H9 (cell line): Measurements from ENCODE around the gene MYBPC2. TPM values are rescaled to one million over a fixed set of nuclear protein-coding genes. Genes with fewer than 3 reads are reported as not detected.

Experiments
- DNase-seq: peaks from one replicate; pipeline ENCODE4 v3.0.0-alpha.2; 2017
- H2AFZ ChIP-seq: one replicate; pipeline ENCODE4 v1.6.1; 2013; ENCODE audit warnings: mild to moderate bottlenecking, low read length, control low read depth, moderate library complexity
- H2AK5ac ChIP-seq: 2 replicates; pipeline ENCODE4 v1.6.1; 2013; ENCODE audit warnings: low read length, control low read depth, mixed read lengths; ENCODE audit not compliant: insufficient read length
- H2BK120ac ChIP-seq: one replicate; pipeline ENCODE4 v1.6.1; 2013; ENCODE audit warnings: low read depth, mild to moderate bottlenecking, low read length, control low read depth, inconsistent platforms; ENCODE audit not compliant: poor library complexity, severe bottlenecking
- H2BK12ac ChIP-seq: 2 replicates; pipeline ENCODE4 v1.6.1; 2013; ENCODE audit warnings: low read length, control low read depth, mixed read lengths, low read depth; ENCODE audit not compliant: insufficient read length
- H2BK15ac ChIP-seq: 2 replicates; pipeline ENCODE4 v1.6.1; 2013; ENCODE audit warnings: low read depth, low read length, control low read depth
- H2BK20ac ChIP-seq: one replicate; pipeline ENCODE4 v1.6.1; 2013; ENCODE audit warnings: low read depth, mild to moderate bottlenecking, low read length, control low read depth, inconsistent platforms; ENCODE audit not compliant: poor library complexity, severe bottlenecking
- H2BK5ac ChIP-seq: 2 replicates; pipeline ENCODE4 v1.6.1; 2013; ENCODE audit warnings: low read length, control low read depth, mixed read lengths; ENCODE audit not compliant: insufficient read length
- H3K14ac ChIP-seq: 2 replicates; pipeline ENCODE4 v1.6.1; 2013; ENCODE audit warnings: low read length, control low read depth; ENCODE audit not compliant: insufficient read depth
- H3K18ac ChIP-seq: 2 replicates; pipeline ENCODE4 v1.6.1; 2013; ENCODE audit warnings: low read depth, mild to moderate bottlenecking, mixed read lengths, low read length, control low read depth; ENCODE audit not compliant: insufficient read length
- H3K23ac ChIP-seq: 2 replicates; pipeline ENCODE4 v1.6.1; 2013; ENCODE audit warnings: low read length, control low read depth, mixed read lengths, low read depth; ENCODE audit not compliant: insufficient read length
- H3K23me2 ChIP-seq: 2 replicates; pipeline ENCODE4 v1.6.1; 2013; ENCODE audit warnings: low read depth, mild to moderate bottlenecking, mixed read lengths, low read length, control low read depth; ENCODE audit not compliant: insufficient read length, poor library complexity, severe bottlenecking
- H3K27ac ChIP-seq: 2 replicates; pipeline ENCODE4 v1.5.1; 2013; ENCODE audit warnings: low read length, control low read depth, mixed read lengths, low read depth; ENCODE audit not compliant: insufficient read length
- H3K27me3 ChIP-seq: 2 replicates; pipeline ENCODE4 v1.6.1; 2013; ENCODE audit warnings: low read length, control low read depth, inconsistent platforms; ENCODE audit not compliant: insufficient read depth
- H3K4ac ChIP-seq: 2 replicates; pipeline ENCODE4 v1.6.1; 2013; ENCODE audit warnings: low read depth, mild to moderate bottlenecking, control low read depth, inconsistent platforms, low read length, moderate library complexity
- H3K4me1 ChIP-seq: 2 replicates; pipeline ENCODE4 v1.6.1; 2013; ENCODE audit warnings: low read length, control low read depth, inconsistent platforms; ENCODE audit not compliant: insufficient read depth
- H3K4me2 ChIP-seq: 2 replicates; pipeline ENCODE4 v1.6.1; 2013; ENCODE audit warnings: low read length, control low read depth, mixed read lengths; ENCODE audit not compliant: insufficient read length, insufficient read depth
- H3K56ac ChIP-seq: 2 replicates; pipeline ENCODE4 v1.6.1; 2013; ENCODE audit warnings: low read depth, mild to moderate bottlenecking, mixed read lengths, low read length, control low read depth; ENCODE audit not compliant: insufficient read length
- H3K79me1 ChIP-seq: 2 replicates; pipeline ENCODE4 v1.6.1; 2013; ENCODE audit warnings: low read depth, mild to moderate bottlenecking, moderate library complexity, low read length, control low read depth, inconsistent platforms; ENCODE audit not compliant: insufficient read depth, poor library complexity, severe bottlenecking
- H3K79me2 ChIP-seq: 2 replicates; pipeline ENCODE4 v1.6.1; 2013; ENCODE audit warnings: low read length, control low read depth, inconsistent platforms; ENCODE audit not compliant: insufficient read depth
- H3K9ac ChIP-seq: 2 replicates; pipeline ENCODE4 v1.6.1; 2013; ENCODE audit warnings: low read length, control low read depth, mixed read lengths; ENCODE audit not compliant: insufficient read length; ENCODE audit errors: extremely low read depth
- H3K9me3 ChIP-seq: one replicate; pipeline ENCODE4 v1.6.1; 2013; ENCODE audit warnings: low read depth, low read length, inconsistent platforms; ENCODE audit not compliant: control insufficient read depth
- H3T11ph ChIP-seq: one replicate; pipeline ENCODE4 v1.6.1; 2013; ENCODE audit warnings: mild to moderate bottlenecking, low read length, control low read depth, inconsistent platforms
- H4K20me1 ChIP-seq: one replicate; pipeline ENCODE4 v1.6.1; 2013; ENCODE audit not compliant: control insufficient read depth, insufficient read length, insufficient read depth
- H4K5ac ChIP-seq: 2 replicates; pipeline ENCODE4 v1.6.1; 2013; ENCODE audit warnings: low read depth, mild to moderate bottlenecking, mixed read lengths, low read length, control low read depth; ENCODE audit not compliant: insufficient read length
- H4K8ac ChIP-seq: replicated peaks from 2 replicates; pipeline ENCODE4 v1.6.1; 2013; ENCODE audit warnings: low read length, control low read depth, mixed read lengths, low read depth; ENCODE audit not compliant: insufficient read length
- H4K91ac ChIP-seq: 2 replicates; pipeline ENCODE4 v1.6.1; 2013; ENCODE audit warnings: low read depth, mild to moderate bottlenecking, moderate library complexity, mixed read lengths, low read length, control low read depth; ENCODE audit not compliant: insufficient read length
- H3K27ac Mint-ChIP-seq, 3 experiments: 2 replicates in 2 of 3; 3 replicates in 1 of 3; pipeline ENCODE4 v1.8.0; 2020 to 2021; ENCODE audit warnings: mixed read lengths in 3 of 3, mild to moderate bottlenecking in 1 of 3, moderate library complexity in 1 of 3
- H3K27me3 Mint-ChIP-seq: 2 replicates; pipeline ENCODE4 v1.8.0; 2021; ENCODE audit warnings: low read depth, mild to moderate bottlenecking, moderate library complexity, mixed read lengths
- H3K36me3 Mint-ChIP-seq, 3 experiments: 2 replicates in 2 of 3; 3 replicates in 1 of 3; pipeline ENCODE4 v1.8.0; 2020 to 2021; ENCODE audit warnings: low read depth in 3 of 3, mixed read lengths in 3 of 3; ENCODE audit not compliant: insufficient read depth in 1 of 3
- H3K4me1 Mint-ChIP-seq, 2 experiments: 2 replicates each; pipeline ENCODE4 v1.8.0; 2020; ENCODE audit warnings: mixed read lengths in 2 of 2
- H3K4me3 Mint-ChIP-seq, 2 experiments: 2 replicates in 1 of 2; 3 replicates in 1 of 2; pipeline ENCODE4 v1.8.0; 2020 to 2021; ENCODE audit warnings: mild to moderate bottlenecking in 2 of 2, mixed read lengths in 2 of 2, moderate library complexity in 1 of 2
- H3K9me3 Mint-ChIP-seq, 2 experiments: 2 replicates in 1 of 2; 3 replicates in 1 of 2; pipeline ENCODE4 v1.8.0; 2020; ENCODE audit warnings: mild to moderate bottlenecking in 2 of 2, mixed read lengths in 2 of 2, moderate library complexity in 1 of 2
- CTCF ChIP-seq: fragments of 200-600 bp; sonication (generic); conservative IDR thresholded peaks from 3 replicates; pipeline ENCODE4 v1.8.0; 2021; ENCODE audit warnings: antibody characterized with exemption, mild to moderate bottlenecking
- WGBS: extraction: QIAGEN DNeasy Blood & Tissue Kit; methylation state at CpG from one replicate; pipeline ENCODE4 v1.1.7; 2013; ENCODE audit warnings: missing lambda C conversion rate, low lambda C conversion rate, mixed read lengths; ENCODE audit not compliant: insufficient read length; ENCODE audit errors: extremely low coverage; 5-methylcytosine and 5-hydroxymethylcytosine counted together
- total RNA-seq: library from RNA; stranded (reverse); gene quantifications from 2 replicates; pipeline ENCODE4 v1.2.1, GENCODE V29; 2021

Gene MYBPC2
- total RNA-seq, 1 experiment from 2014 or later, result 4.9 TPM

GRCh38 chr19:50419580-50420035 lies 13.1 kb upstream of the MYBPC2 start:
- peaks cover 21 to 26% of the 10 kb centered on the region in 2 experiments for H3K4me1 Mint-ChIP-seq
- Histone ChIP-seq H3K4me1 (no peaks in the 10 kb centered on the region), H3K4me2 (peak overlapping the region; percentile 93), H2AFZ (no peak overlapping the region), H3K56ac (no peak overlapping the region), H4K5ac (no peak overlapping the region), H3K18ac (no peak overlapping the region), H3K4ac (no peak overlapping the region), H3K79me2 (peaks cover 3% of the 10 kb centered on the region; the same call in 1 of the 2 replicates), H2BK120ac (no peak overlapping the region), H2BK15ac (no peak overlapping the region), H4K91ac (no peak overlapping the region), H4K20me1 (no peaks in the 10 kb centered on the region), H2AK5ac (no peak overlapping the region), H3K14ac (no peak overlapping the region), H3K23me2 (peaks cover 15% of the 10 kb centered on the region), H3T11ph (no peak overlapping the region), H2BK12ac (no peak overlapping the region), H3K23ac (no peak overlapping the region), H3K27me3 (no peaks in the 10 kb centered on the region), H2BK20ac (no peak overlapping the region), H4K8ac (no peak overlapping the region), H3K9me3 (no peaks in the 10 kb centered on the region), H3K27ac (no peak overlapping the region), H3K9ac (no peak overlapping the region), H3K79me1 (no peaks in the 10 kb centered on the region), H2BK5ac (no peak overlapping the region)
- TF ChIP-seq CTCF, result no peak
- H3K9me3 Mint-ChIP-seq, result peaks cover 0 to 3% of the 10 kb centered on the region in 2 experiments; a peak in 1 of 5 replicates
- H3K36me3 Mint-ChIP-seq, result peaks cover under 1 to 24% (median 7%) of the 10 kb centered on the region in 3 experiments; a peak in 4 of 7 replicates
- H3K27me3 Mint-ChIP-seq, result peaks cover 9% of the 10 kb centered on the region
- WGBS, result no CpG with 5 or more reads among the region's 8 CpGs
- H3K4me3 Mint-ChIP-seq, result peak overlapping the region; percentile 77 to 90
- no peak for DNase-seq
- peak overlapping the region in 2 of 3 experiments; percentile 10 to 76; a peak in 4 of 7 replicates for H3K27ac Mint-ChIP-seq
